Measurements from ENCODE around the gene CDYL2. TPM values are rescaled to one million over a fixed set of nuclear protein-coding genes. Genes with fewer than 3 reads are reported as not detected.

CDYL2 gene, protein sequence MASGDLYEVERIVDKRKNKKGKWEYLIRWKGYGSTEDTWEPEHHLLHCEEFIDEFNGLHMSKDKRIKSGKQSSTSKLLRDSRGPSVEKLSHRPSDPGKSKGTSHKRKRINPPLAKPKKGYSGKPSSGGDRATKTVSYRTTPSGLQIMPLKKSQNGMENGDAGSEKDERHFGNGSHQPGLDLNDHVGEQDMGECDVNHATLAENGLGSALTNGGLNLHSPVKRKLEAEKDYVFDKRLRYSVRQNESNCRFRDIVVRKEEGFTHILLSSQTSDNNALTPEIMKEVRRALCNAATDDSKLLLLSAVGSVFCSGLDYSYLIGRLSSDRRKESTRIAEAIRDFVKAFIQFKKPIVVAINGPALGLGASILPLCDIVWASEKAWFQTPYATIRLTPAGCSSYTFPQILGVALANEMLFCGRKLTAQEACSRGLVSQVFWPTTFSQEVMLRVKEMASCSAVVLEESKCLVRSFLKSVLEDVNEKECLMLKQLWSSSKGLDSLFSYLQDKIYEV
- 10 to 100 TPM; 26.3 to 40.3 TPM for total RNA-seq

DNA sequence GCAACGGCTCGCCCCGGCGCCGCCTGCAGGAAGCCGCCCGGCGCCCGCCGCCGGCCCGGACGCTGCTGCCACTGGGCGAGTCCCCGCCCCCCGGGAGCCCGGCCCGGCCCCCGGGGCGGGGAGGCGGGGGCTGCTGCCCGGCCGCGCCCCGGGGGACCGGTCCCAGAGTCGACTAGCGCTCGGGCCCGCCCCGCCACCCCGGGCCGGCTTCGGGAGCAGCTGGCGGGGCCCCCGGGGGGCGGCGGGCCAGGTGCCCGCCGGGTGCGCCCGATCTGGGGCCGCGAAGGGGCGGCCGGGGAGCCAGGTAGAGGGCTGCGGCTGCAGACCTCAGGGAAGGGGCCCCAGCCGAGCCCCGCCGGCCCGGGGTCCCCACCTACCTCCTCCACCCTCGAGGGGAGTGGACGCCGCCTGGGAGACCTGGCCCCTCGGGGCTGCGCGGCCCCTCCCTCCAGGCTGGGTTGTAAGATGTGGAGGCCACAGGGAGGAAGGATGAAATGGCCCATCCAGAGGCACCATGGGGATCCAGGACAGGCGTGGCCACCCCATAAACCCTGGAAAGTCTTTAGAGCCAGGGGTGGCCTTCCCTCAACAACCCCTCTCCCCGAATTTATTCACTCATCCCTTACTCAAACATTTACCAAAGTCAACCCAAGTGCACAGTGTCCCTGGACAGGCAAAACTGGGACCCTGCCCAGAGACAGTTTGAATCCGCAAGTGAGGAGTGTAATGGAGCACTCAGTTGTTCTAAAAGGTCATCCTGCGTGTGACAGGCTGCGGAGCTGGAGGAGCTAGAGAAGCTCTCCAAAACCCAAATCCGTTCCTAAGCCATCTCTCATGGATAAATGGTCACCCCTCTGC is at the start of gene CDYL2:
Gene CDYL2 (minus strand): TSS at position 73 of the 858 bp plus-strand sequence. CDS start 425 bp downstream, outside the sequence.
- ATAC-seq (replicated peaks): peak; percentile 54
- Mint-ChIP-seq H3K4me1 (peaks cover 34% of the 10 kb centered on the region), H3K36me3 (ENCODE audit: low read depth) (no peaks in the 10 kb centered on the region), H3K27me3 (no peaks in the 10 kb centered on the region), H3K4me3 (peak within 1 kb of the TSS; percentile 78), H3K9me3 (peaks cover 3% of the 10 kb centered on the region), H3K27ac (peak within 1 kb of the TSS; percentile 75)

DNA sequence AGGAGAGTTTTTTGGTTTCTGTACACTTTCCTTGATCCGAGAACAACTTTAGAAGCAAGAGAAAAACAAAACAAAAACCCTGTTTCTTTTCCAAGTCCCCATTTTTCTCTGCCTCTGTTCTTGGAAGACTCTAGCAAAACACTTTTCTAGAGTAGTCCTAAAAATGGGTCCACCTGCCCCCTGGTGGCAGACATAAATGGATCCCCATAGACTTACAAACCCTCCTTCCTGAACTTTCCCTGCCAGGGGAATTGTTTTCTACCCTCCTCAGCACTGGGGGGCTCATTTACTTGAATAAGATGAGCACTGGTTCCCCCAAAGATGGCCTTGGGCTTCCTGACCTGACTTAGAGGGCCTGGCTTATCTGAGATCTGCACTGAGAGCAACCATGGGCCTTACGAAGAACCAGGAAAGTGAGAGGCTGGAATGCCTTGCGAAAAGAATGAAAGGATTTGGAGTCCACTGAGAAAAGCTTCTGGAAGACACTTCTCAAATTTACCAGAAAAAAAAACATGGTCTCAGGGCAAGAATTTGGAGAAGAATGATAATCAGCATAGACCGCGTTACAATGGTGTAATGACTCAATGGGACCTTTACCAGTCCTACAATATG is 48.0 kb upstream of the CDYL2 start:
- no peak for ATAC-seq (replicated peaks)
- Mint-ChIP-seq H3K4me3 (no peak overlapping the region), H3K36me3 (ENCODE audit: low read depth) (no peaks in the 10 kb centered on the region), H3K27ac (no peak overlapping the region), H3K4me1 (no peaks in the 10 kb centered on the region), H3K9me3 (no peaks in the 10 kb centered on the region), H3K27me3 (peaks cover 14% of the 10 kb centered on the region)

DNA sequence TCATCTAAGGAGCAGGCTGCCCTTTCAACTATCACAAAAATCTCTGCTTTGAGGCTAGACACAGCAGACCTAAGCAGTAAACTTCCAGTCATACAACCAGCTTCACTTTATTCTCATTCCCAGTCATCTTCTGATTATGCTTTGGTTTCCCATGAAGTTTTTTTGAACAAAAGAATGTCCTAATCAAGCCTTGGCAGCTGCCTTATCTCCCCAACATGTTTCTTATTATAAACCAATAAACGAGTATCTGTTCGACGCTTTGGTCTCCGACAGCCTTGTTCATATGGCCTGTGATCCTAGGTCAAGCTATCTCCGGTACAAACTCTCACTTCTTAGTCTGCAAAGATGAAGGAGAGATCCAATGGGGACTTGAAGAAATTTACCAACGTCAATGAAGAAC is 47.4 kb upstream of the CDYL2 start:
- Mint-ChIP-seq H3K27ac (no peak overlapping the region), H3K4me1 (no peaks in the 10 kb centered on the region), H3K9me3 (no peaks in the 10 kb centered on the region), H3K4me3 (no peak overlapping the region), H3K27me3 (peaks cover 14% of the 10 kb centered on the region), H3K36me3 (ENCODE audit: low read depth) (no peaks in the 10 kb centered on the region)
- no peak for ATAC-seq (replicated peaks)

DNA sequence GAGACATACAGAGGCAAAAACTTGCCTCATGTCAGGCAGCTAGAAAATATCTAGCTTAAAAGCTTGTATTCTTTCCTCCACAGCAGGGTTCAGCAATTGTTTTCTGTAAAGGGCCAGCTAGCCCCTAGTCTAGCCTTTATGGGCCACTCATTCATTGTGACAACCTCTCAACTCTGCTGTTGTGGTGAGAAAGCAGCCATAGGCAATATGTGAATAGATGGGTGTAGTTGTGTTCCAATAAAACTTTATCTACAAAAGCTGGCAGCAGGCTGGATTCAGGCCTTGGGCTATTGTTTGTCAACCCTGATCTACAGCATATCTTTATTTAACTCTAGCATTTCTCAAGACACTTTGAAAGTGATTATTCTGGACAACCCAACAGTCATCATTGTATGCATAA is 46.4 kb upstream of the CDYL2 start:
- no peaks in the 10 kb centered on the region for H3K36me3 Mint-ChIP-seq (ENCODE audit: low read depth)
- no peak overlapping the region for H3K4me3 Mint-ChIP-seq
- no peaks in the 10 kb centered on the region for H3K4me1 Mint-ChIP-seq
- H3K27me3 Mint-ChIP-seq: peaks cover 14% of the 10 kb centered on the region
- no peak for ATAC-seq (replicated peaks)
- H3K27ac Mint-ChIP-seq: no peak overlapping the region
- H3K9me3 Mint-ChIP-seq: no peaks in the 10 kb centered on the region

DNA sequence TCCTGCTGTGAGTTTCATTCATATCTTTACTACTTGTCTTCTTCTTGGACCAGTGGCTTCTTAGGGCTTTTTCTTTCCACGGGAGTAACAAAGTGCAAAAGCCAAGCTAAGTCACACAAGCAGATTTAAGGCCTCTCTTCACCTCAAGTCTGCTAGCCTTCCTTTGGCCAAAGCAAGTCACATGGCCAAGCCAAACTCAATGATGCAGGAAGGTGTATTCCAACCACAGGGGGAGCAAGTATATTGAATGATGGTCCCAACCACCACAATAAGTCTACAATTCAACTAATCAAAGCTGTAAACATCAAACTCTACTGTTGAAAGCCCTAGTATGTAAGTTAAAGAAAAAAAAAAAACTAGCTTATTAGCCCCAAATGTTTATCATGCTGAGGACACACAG is 44.5 kb upstream of the CDYL2 start:
- peaks cover 10% of the 10 kb centered on the region for H3K27me3 Mint-ChIP-seq
- peaks cover 5% of the 10 kb centered on the region for H3K9me3 Mint-ChIP-seq
- H3K4me3 Mint-ChIP-seq: no peak overlapping the region
- no peak overlapping the region for H3K27ac Mint-ChIP-seq
- H3K4me1 Mint-ChIP-seq: no peaks in the 10 kb centered on the region
- H3K36me3 Mint-ChIP-seq (ENCODE audit: low read depth): no peaks in the 10 kb centered on the region
- ATAC-seq (replicated peaks): no peak

DNA sequence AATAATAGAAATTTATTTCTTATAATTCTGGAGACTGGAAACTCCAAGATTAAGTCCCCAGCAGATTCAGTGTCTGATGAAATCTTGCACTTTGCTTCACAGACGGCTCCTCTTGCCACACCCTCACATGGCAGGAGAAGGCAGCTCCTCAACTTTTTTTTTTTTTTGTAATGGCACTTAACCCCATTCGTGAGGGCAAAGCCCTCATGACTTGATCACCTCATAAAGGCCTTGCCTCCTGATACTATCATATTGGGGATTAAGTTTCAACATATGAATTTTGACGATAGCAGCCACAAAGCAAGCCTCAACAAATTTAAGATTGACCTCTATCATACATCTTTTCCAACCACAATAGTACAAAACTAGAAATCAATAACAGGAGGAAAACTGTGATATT is 42.3 kb upstream of the CDYL2 start:
- H3K36me3 Mint-ChIP-seq (ENCODE audit: low read depth): peaks cover 5% of the 10 kb centered on the region
- H3K9me3 Mint-ChIP-seq: peaks cover 10% of the 10 kb centered on the region
- H3K27me3 Mint-ChIP-seq: peaks cover 8% of the 10 kb centered on the region
- no peak overlapping the region for H3K27ac Mint-ChIP-seq
- H3K4me1 Mint-ChIP-seq: no peaks in the 10 kb centered on the region
- H3K4me3 Mint-ChIP-seq: no peak overlapping the region
- ATAC-seq (replicated peaks): no peak

DNA sequence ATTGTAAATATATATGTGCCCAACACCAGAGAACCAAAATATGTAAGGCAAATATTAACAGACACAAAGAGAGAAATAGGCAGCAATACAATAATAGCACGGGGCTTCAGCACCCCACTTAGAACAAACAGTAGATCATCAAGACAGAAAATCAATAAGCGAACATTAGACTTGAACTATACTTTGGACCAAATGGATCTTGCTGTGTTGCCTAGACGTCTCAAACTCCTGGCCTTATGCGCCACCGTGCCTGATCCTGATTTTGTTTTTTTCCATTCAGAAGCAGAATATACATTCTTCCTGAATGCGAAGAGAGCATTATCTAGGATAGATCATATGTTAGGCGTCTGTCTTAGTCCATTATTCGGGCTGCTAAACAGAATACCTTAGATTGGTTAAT is 41.9 kb upstream of the CDYL2 start:
- Mint-ChIP-seq H3K27ac (no peak overlapping the region), H3K36me3 (ENCODE audit: low read depth) (peaks cover 5% of the 10 kb centered on the region), H3K4me3 (no peak overlapping the region), H3K27me3 (peaks cover 12% of the 10 kb centered on the region), H3K4me1 (no peaks in the 10 kb centered on the region), H3K9me3 (peaks cover 14% of the 10 kb centered on the region)
- ATAC-seq (replicated peaks): no peak

DNA sequence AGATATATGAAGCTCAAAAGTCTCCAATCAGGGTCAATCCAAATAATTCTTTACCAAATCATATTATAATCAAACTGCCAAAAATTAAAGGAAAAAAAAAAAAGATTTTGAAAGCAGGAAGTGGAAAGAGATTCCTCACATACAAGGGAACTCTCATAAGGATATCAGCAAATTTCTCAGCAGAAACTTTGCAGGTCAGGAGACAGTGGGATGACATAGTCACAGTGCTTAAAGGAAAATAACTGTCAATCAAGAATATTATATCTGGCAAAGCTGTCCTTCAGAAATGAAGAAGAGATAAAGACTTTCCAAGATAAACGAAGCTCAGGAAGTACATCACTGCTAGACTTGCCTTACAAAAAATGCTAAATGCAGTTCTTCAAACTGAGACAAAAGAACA is 40.0 kb upstream of the CDYL2 start:
- no peak overlapping the region for H3K27ac Mint-ChIP-seq
- ATAC-seq (replicated peaks): no peak
- H3K9me3 Mint-ChIP-seq: peaks cover 20% of the 10 kb centered on the region

DNA sequence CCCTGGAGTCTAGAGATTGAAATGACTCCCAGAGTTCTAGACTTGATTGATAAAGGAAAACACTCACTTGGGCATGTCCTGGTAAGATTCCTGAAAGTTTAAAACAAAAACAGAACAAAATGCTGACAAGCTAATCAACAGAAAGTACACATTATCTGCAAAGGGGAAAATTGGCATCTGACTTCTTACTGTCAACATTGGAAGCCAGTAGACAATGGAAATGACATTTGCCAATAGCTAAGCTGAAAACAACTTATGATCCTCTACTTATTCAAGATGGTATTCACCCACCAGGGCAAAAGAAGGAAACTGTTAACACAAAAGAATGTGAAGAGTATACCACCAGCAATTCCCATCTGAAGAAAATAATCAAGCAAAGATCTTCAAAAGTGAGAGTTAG is 36.8 kb upstream of the CDYL2 start:
- Mint-ChIP-seq H3K27ac (no peak overlapping the region), H3K36me3 (ENCODE audit: low read depth) (peaks cover 5% of the 10 kb centered on the region), H3K9me3 (peaks cover 20% of the 10 kb centered on the region), H3K4me3 (no peak overlapping the region), H3K4me1 (no peaks in the 10 kb centered on the region), H3K27me3 (peaks cover 31% of the 10 kb centered on the region)
- no peak for ATAC-seq (replicated peaks)

More for the DNA sequence above, 40.0 kb upstream of the CDYL2 start:
- H3K36me3 Mint-ChIP-seq (ENCODE audit: low read depth): peaks cover 5% of the 10 kb centered on the region
- no peak overlapping the region for H3K4me3 Mint-ChIP-seq
- H3K27me3 Mint-ChIP-seq: peaks cover 22% of the 10 kb centered on the region
- no peaks in the 10 kb centered on the region for H3K4me1 Mint-ChIP-seq

DNA sequence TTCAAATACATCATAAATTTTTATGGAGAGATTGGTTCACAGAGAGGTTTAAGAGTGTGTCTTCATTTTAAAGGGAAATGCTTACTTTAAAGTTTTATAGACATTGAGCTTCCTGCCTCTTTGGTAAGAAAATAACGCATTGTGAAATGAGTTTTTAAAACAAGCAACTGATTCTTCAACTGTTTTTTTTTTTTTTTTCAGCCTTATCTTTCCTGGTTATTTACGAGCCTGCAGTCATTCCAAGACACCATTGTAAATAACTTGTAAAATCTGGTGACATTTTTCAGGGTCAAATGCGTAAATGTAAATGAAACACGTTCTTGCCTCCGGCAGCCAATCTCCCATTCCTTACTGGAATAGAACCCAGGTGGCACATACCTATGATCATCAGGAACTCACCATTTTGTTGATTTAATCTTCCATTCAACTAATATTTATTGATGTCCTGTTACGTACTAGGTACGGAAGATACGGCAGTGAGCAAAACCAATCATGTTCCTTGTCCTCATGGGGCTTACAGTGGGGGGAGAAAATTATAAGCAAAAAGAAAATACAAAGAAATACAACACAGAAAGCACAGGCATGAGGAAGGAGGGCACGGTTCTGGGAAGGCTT is 33.2 kb upstream of the CDYL2 start:
- no peak overlapping the region for H3K4me3 Mint-ChIP-seq
- no peak overlapping the region for H3K27ac Mint-ChIP-seq
- no peak for ATAC-seq (replicated peaks)
- H3K36me3 Mint-ChIP-seq (ENCODE audit: low read depth): no peaks in the 10 kb centered on the region
- no peaks in the 10 kb centered on the region for H3K4me1 Mint-ChIP-seq
- H3K27me3 Mint-ChIP-seq: peaks cover 43% of the 10 kb centered on the region
- peaks cover 11% of the 10 kb centered on the region for H3K9me3 Mint-ChIP-seq

DNA sequence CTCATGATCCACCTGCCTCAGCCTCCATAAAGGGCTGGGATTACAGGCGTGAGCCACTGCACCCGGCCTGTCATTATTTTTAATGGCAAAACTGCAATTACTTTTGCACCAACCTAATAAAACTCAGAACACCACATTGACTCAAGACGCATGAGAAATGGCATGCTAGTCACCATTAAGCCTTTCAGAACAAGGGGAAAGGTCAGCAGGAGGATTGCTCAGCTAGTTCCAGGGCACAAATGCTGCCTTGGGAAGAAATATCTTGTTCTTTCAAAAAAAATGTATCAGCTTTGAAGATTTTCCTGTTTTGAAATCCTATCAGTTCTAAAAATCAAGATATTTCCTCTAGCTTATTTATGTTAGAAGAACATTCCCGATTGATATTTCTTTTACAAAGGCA is 32.4 kb upstream of the CDYL2 start:
- peaks cover 41% of the 10 kb centered on the region for H3K27me3 Mint-ChIP-seq
- ATAC-seq (replicated peaks): no peak
- no peak overlapping the region for H3K4me3 Mint-ChIP-seq
- H3K4me1 Mint-ChIP-seq: no peaks in the 10 kb centered on the region
- peaks cover 11% of the 10 kb centered on the region for H3K9me3 Mint-ChIP-seq
- no peaks in the 10 kb centered on the region for H3K36me3 Mint-ChIP-seq (ENCODE audit: low read depth)
- no peak overlapping the region for H3K27ac Mint-ChIP-seq

DNA sequence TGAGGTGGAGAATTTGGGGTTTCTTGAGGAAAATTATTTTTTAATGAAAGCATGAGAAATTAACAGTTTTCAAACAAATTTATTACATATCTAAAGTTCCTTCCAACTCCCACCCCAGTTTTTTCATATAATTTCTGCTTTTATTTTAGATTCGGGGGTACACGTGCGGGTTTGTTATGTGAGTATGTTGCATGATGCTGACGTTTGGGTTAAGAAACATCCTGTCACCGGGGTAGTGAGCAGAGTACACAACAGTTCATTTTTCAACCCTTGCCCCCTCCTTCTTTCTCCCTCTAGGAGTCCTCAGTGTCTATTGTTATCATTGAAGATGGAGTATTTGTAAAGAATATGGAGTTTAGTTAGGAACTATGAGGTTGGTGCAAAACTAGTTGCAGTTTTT is 31.8 kb upstream of the CDYL2 start:
- ATAC-seq (replicated peaks): no peak
- Mint-ChIP-seq H3K4me1 (no peaks in the 10 kb centered on the region), H3K27me3 (peaks cover 35% of the 10 kb centered on the region)

DNA sequence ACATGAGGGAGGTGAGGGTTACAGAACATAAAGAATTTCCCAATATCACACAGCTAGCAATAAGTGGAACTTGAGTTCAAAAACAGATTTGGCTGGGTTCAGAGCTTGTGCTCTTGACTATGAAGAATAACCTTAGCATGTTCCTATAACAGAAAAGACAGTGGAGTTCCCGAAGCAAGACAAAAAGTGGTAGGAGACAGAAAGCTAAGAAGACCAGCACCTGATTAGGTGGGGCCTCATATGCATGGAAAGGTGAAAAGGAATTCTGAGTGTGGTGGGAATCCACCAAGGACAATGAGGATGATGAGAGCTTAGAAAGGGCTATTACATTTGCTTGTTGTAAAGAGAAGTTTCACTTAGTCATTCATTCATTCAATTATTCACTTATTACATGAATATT is 26.6 kb upstream of the CDYL2 start:
- H3K27ac Mint-ChIP-seq: no peak overlapping the region
- H3K27me3 Mint-ChIP-seq: peaks cover 35% of the 10 kb centered on the region
- no peaks in the 10 kb centered on the region for H3K9me3 Mint-ChIP-seq
- no peaks in the 10 kb centered on the region for H3K4me1 Mint-ChIP-seq
- no peak for ATAC-seq (replicated peaks)
- no peaks in the 10 kb centered on the region for H3K36me3 Mint-ChIP-seq (ENCODE audit: low read depth)
- no peak overlapping the region for H3K4me3 Mint-ChIP-seq

More for the DNA sequence above, 31.8 kb upstream of the CDYL2 start:
- Mint-ChIP-seq H3K4me3 (no peak overlapping the region), H3K36me3 (ENCODE audit: low read depth) (no peaks in the 10 kb centered on the region), H3K9me3 (peaks cover 5% of the 10 kb centered on the region), H3K27ac (no peak overlapping the region)

DNA sequence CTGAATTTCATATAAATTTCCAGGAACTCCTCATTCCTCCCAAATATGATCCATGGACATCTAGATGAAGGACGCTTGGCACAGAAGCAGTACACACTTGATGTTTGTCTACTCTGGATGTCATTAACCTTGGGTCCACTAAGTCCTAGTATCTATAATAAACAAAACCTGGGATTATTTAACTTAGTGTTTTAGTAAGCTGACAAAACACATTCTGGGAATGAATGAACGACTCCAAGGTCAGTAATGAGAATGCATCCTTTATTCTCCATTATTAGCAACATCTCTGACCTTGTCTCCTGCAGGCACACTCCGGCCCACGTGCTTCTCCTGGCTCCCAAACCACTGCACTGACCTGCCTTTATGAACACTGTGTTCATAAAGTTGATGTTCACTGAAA is 24.1 kb upstream of the CDYL2 start:
- Mint-ChIP-seq H3K4me3 (no peak overlapping the region), H3K27me3 (peaks cover 27% of the 10 kb centered on the region), H3K9me3 (no peaks in the 10 kb centered on the region), H3K27ac (no peak overlapping the region), H3K36me3 (ENCODE audit: low read depth) (no peaks in the 10 kb centered on the region), H3K4me1 (no peaks in the 10 kb centered on the region)
- no peak for ATAC-seq (replicated peaks)
